LHCN-M2 (cell line): ENCODE results near the gene FMNL2. TPM values are rescaled to one million over a fixed set of nuclear protein-coding genes. Genes with fewer than 3 reads are reported as not detected.
A peak's percentile ranks its signal among the peaks of the same experiment; 100 is the strongest.

Experiments
- DNase-seq: peaks from one replicate; pipeline ENCODE4 v3.0.0-alpha.2; 2012; ENCODE audit warnings: low read depth
- total RNA-seq: library from RNA; depleted of rRNA; stranded (reverse); fragments of >200 nt; gene quantifications from 2 replicates; pipeline ENCODE4 v1.2.3, GENCODE V29; 2014

The FMNL2 gene
- total RNA-seq, 1 experiment from 2014 or later, result 11.6 TPM

GRCh38 chr2:152425765-152426727, 91.1 kb downstream of the FMNL2 start:
- no peak for DNase-seq

GRCh38 chr2:152426801-152427200, 91.8 kb downstream of the FMNL2 start:
- peak; percentile 43 for DNase-seq

- no peak for DNase-seq
Observed at GRCh38 chr2:152427902-152428301, 92.9 kb downstream of the FMNL2 start.

GRCh38 chr2:152428800-152429582, 94.0 kb downstream of the FMNL2 start:
- DNase-seq, result no peak

GRCh38 chr2:152430876-152431275, 95.9 kb downstream of the FMNL2 start:
- no peak for DNase-seq

GRCh38 chr2:152431370-152432098, 96.6 kb downstream of the FMNL2 start:
- no peak for DNase-seq

GRCh38 chr2:152432206-152432653, 97.3 kb downstream of the FMNL2 start:
- DNase-seq, result peak; percentile 83

- no peak for DNase-seq
Observed at GRCh38 chr2:152432765-152433164, 97.8 kb downstream of the FMNL2 start.

- no peak for DNase-seq
Observed at GRCh38 chr2:152433289-152433688, 98.3 kb downstream of the FMNL2 start.

GRCh38 chr2:152433791-152434190, 98.8 kb downstream of the FMNL2 start:
- no peak for DNase-seq

- DNase-seq, result no peak
Observed at GRCh38 chr2:152434395-152435182, 99.6 kb downstream of the FMNL2 start.

GRCh38 chr2:152436148-152436547, 101.2 kb downstream of the FMNL2 start:
- DNase-seq, result no peak

- no peak for DNase-seq
Observed at GRCh38 chr2:152437276-152438108, 102.5 kb downstream of the FMNL2 start.

- no peak for DNase-seq
Observed at GRCh38 chr2:152440049-152440448, 105.1 kb downstream of the FMNL2 start.

- no peak for DNase-seq
Observed at GRCh38 chr2:152440460-152440859, 105.5 kb downstream of the FMNL2 start.

GRCh38 chr2:152441961-152442360, 107.0 kb downstream of the FMNL2 start:
- no peak for DNase-seq

GRCh38 chr2:152443771-152444170, 108.8 kb downstream of the FMNL2 start:
- no peak for DNase-seq

- no peak for DNase-seq
Observed at GRCh38 chr2:152444448-152444847, 109.5 kb downstream of the FMNL2 start.

- no peak for DNase-seq
Observed at GRCh38 chr2:152445375-152445774, 110.4 kb downstream of the FMNL2 start.

GRCh38 chr2:152445791-152446201, 110.8 kb downstream of the FMNL2 start:
- peak; percentile 92 for DNase-seq
